ENCODE data around the gene C11orf52.
A peak's percentile ranks its signal among the peaks of the same experiment; 100 is the strongest.
"Not testable (repeated sequence)": the region's sequence is repeated elsewhere in the genome, so short reads cannot be mapped to it uniquely, and the experiment has no call there.

Gene C11orf52

DNA sequence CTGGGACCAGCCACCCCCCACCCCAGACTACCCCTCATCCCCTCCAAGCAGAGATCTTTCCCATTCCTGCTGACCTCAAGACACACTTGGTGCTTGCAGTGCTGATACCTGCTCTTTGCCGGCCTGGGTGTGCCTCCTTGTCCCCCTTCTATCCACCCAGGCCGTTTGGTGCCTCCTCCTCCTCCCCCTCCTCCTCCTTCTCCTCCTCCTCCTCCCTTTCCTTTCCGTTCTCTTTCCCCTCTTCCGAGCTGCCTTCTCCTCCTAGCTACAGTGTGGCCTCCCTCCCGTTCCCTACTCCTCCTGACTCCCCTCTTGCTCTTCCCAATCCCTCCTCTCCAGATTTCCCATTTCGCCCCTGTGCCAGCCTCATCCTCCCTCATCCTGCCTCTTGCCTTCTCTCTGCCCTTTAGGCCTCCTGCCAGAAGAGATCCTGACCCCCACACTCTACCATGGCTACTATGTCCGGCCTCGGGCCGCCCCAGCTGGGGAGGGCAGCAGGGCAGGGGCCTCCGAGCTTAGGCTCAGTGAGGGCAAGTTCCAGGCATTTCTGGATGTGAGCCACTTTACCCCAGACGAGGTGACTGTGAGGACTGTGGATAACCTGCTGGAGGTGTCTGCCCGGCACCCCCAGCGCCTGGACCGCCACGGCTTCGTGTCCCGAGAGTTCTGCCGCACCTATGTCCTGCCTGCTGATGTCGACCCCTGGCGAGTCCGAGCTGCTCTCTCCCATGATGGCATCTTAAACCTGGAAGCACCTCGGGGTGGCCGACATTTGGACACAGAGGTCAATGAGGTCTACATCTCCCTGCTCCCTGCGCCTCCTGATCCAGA, 5.5 kb upstream of the C11orf52 start:
- no peak for DNase-seq (ENCODE audit: low read depth)

DNA sequence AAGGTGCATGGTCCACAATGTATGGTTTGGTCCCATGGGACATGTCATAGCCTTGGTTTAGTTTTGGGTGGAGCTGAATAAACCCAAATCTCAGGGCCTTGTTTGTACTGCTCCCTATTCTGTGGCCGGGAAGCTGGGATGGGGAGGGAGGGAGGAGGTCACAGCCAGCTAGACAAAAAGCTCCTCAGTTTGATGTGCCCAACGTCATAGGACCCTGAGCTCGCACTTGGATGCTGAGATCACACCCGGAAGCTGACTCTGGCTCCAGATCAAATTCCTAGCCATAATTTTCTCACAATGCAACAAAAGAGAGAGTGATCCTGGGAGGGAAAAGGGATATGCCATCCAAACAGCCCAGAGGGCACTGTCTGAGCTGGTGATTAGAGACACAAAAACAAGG, 4.7 kb upstream of the C11orf52 start:
- DNase-seq (ENCODE audit: low read depth), result no peak

GRCh38 chr11:111916768-111917167, 1.9 kb upstream of the C11orf52 start:
- DNase-seq (ENCODE audit: low read depth), result no peak

GRCh38 chr11:111917312-111917711, 1.4 kb upstream of the C11orf52 start:
- no peak for DNase-seq (ENCODE audit: low read depth)

GRCh38 chr11:111917788-111918187, 925 bp upstream of the C11orf52 start:
- no peak for DNase-seq (ENCODE audit: low read depth)

GRCh38 chr11:111920908-111921307, 2.2 kb downstream of the C11orf52 start:
- DNase-seq (ENCODE audit: low read depth), result no peak

DNA sequence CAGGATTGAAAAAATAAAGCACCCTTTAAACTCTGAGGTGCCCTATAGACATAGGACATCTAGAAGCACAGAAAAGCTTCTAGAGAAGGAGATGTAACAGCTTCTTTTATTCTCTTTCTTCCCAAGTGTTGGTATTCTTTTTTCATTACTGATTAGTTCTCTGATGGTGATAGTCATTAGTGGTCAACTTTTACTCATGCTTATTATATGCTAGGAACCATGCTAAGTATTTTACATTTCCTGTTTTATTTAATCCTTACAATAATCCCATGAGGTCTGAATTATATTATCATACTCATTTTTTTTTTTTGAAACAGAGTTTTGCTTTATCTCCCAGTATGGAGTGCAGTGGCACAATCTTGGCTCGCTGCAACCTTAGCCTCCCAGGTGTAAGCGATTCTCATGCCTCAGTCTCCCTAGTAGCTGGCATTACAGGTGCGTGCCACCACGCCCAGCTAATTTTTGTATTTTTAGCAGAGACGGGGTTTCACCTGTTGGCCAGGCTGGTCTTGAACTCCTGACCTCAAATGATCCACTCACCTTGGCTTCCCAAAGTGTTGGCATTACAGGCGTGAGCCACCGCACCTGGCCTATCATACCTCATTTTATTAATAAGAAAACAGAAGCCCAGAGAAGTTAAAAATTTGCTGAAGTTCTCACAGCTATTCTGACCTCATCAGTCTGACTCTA, 3.0 kb downstream of the C11orf52 start:
- DNase-seq (ENCODE audit: low read depth), result no peak

DNA sequence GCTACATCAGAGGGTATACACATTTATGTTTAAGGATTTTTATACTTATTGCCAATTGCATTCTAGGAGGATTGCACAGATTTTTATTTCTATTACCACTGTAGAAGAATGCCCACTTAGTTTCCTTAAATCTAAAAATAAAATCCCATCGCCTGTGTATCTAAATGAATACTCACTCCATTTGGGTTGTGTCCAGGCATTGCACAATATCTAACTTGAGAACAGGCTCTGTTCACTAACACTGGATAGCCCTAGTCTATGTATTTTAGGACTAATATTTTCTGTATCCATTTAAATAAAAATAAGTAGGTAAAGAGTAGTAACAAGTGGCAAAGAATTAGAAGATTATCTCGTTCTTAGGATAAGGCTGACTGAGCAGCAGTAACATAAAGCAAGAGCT, 4.1 kb downstream of the C11orf52 start:
- DNase-seq (ENCODE audit: low read depth), result no peak

DNA sequence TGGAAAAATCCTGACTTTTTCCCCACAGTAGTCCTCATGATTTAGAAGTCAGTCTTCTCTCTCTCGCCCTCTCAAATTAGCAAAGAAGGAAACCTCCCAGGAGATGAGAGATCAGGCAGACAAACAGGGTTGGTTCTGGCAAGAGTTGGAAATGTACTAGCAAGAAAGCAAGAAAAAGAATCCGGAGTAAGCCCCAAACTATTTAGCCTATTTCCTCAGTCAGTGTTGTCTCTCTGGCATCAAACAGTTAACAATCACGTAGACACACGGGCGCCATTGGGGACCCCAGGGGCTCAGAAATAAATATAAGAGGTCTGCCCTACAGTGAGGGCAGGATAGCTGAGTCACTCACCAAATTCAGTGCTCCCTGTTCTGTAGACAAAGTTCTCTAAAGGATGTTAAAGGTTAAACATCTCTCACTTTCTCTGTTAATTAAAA, 4.7 kb downstream of the C11orf52 start:
- no peak for DNase-seq (ENCODE audit: low read depth)

DNA sequence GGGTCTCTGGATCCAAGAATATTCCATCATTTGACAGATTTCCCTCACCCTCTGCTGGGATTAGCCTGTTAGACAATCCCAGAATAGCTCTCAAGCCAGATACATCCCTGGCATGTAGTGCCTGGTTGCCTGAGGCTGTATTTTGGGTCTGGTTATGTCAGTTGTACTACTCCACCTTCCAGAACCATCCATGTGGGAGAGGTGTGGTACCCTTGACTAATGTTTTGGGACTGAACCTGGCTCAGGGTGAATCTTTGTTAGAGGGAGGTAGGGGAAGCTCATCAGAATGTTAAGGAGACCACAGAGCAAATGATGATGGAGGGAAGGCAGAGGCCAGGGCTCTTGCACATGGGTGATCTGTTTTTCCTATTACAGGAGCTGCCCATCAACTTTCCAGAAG, 5.2 kb downstream of the C11orf52 start:
- DNase-seq (ENCODE audit: low read depth), result no peak

GRCh38 chr11:111925953-111926352, 7.2 kb downstream of the C11orf52 start:
- DNase-seq (ENCODE audit: low read depth), result no peak

GRCh38 chr11:111926505-111927391, 8.0 kb downstream of the C11orf52 start:
- DNase-seq (ENCODE audit: low read depth), result peak; percentile 96

- DNase-seq (ENCODE audit: low read depth), result no peak
These were observed 11.8 kb downstream of the C11orf52 start for GRCh38 chr11:111930472-111930871.

DNA sequence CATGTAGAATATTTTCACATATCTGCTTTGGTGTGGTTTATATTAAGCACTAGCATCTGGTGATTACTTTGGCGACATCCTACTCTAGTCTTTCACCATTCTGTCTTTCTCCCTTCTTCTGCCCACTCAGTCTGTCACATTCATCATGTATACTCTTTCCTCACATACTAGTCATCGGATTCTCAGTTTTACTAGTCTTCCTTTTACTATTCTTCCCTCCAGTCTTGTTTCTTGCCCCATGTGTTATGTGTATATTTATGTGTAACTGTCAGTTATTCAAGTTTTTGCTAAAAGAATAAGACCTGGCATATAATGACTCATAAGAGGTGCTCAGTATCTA, 13.9 kb downstream of the C11orf52 start:
- no peak for DNase-seq (ENCODE audit: low read depth)

GRCh38 chr11:111933176-111933575, 14.5 kb downstream of the C11orf52 start:
- DNase-seq (ENCODE audit: low read depth), result not testable (repeated sequence)

DNA sequence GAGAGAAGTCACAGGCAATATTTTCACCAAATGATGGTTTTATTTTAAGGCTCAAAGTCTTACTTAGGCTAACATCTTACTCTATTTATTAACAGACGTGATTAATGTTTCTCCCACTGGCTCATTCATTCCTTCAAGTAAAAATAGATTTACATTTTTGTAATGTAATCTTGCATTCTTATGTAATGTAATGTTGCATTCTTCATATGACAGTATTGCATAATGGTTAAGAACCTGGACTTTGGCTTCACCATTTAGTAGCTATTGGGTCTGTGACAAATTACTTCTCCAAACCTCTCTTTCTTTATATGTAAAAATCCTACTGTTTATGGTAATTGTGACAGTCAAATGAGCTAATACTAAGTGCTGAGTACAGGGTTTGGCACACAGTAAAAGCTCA, 15.2 kb downstream of the C11orf52 start:
- DNase-seq (ENCODE audit: low read depth), result no peak

GRCh38 chr11:111934306-111934705, 15.6 kb downstream of the C11orf52 start:
- DNase-seq (ENCODE audit: low read depth), result no peak

GRCh38 chr11:111935317-111936039, 16.8 kb downstream of the C11orf52 start:
- no peak for DNase-seq (ENCODE audit: low read depth)

- DNase-seq (ENCODE audit: low read depth), result no peak
These were observed 17.4 kb downstream of the C11orf52 start for GRCh38 chr11:111936040-111936540.

GRCh38 chr11:111937461-111937769, 18.7 kb downstream of the C11orf52 start:
- no peak for DNase-seq (ENCODE audit: low read depth)

- DNase-seq (ENCODE audit: low read depth), result no peak
These were observed 19.1 kb downstream of the C11orf52 start for GRCh38 chr11:111937844-111938243.

DNA sequence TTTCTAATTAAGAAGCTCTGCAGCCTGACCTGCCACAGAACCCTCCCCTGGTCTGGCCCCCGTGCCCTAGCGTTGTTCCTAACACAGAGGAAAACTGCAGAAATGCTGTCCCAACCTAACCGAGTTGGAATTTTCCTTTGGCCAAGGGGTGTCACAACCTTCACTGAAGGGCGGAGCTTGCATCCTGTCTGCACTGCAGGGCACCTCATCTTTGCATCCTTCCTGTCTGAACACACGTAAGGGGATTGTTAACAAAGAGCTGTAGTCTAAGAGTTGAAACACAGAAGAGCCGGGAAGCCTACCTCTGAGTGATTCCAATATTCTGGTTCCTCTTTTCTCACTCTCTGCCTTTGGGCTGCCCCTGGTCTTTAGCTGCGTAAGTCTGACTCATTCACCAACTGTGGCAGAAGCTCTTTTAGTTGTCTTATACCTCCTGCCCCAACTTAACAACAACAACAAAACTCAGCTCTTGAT, 20.0 kb downstream of the C11orf52 start:
- no peak for DNase-seq (ENCODE audit: low read depth)
